HEK293 (cell line): ENCODE results near the gene CREBBP.

ENCODE experiments used
- CTCF ChIA-PET: fragments of 350-600 bp; formaldehyde crosslinking; extraction: SDS; loops from one replicate; lab custom pipeline; 2021; ENCODE audit warnings: antibody characterized with exemption; lab: Yijun Ruan, JAX
- POLR2A ChIA-PET: fragments of 300-600 bp; formaldehyde crosslinking; extraction: SDS; loops from one replicate; lab custom pipeline; 2020; ENCODE audit warnings: antibody characterized with exemption, inconsistent platforms; lab: Yijun Ruan, JAX
- H3K27ac ChIP-seq: fragments of 200-500 bp; sonication (Bioruptor generic); 2 replicates; pipeline ENCODE4 v1.5.1; 2014; ENCODE audit warnings: low read depth, low read length, control low read depth, inconsistent platforms; ENCODE audit errors: extremely low read depth
- H3K36me3 ChIP-seq, 2 experiments: fragments of 200-500 bp in 1 of 2; sonication (Bioruptor generic) in 1 of 2; 1 replicate in 1 of 2; 2 replicates in 1 of 2; pipeline ENCODE4 v1.5.1; 2014 to 2017; ENCODE audit warnings: inconsistent platforms in 2 of 2, low read length in 2 of 2; ENCODE audit not compliant: control insufficient read depth in 2 of 2, insufficient read depth in 1 of 2
- H3K4me1 ChIP-seq: fragments of 200-500 bp; sonication (Bioruptor generic); 2 replicates; pipeline ENCODE4 v1.5.1; 2014; ENCODE audit warnings: mild to moderate bottlenecking, low read length, inconsistent platforms; ENCODE audit not compliant: control insufficient read depth, insufficient read depth
- H3K4me3 ChIP-seq: 2 replicates; pipeline ENCODE4 v1.5.1; 2011; ENCODE audit warnings: low read depth, mild to moderate bottlenecking, control low read depth, low read length, moderate library complexity
- H3K9me3 ChIP-seq: fragments of 200-500 bp; sonication (Bioruptor generic); 2 replicates; pipeline ENCODE4 v1.5.1; 2014; ENCODE audit warnings: low read depth, low read length, inconsistent platforms; ENCODE audit not compliant: control insufficient read depth, insufficient read depth
- IKZF3 ChIP-seq: fragments of 450-650 bp; IDR thresholded peaks from 2 replicates; pipeline ENCODE4 v1.5.0; 2018; ENCODE audit warnings: missing biosample characterization, mild to moderate bottlenecking, missing genetic modification characterization, moderate library complexity
- REPIN1 ChIP-seq: fragments of 450-650 bp; formaldehyde crosslinking; IDR thresholded peaks from 2 replicates; pipeline ENCODE4 v1.5.1; 2017; ENCODE audit warnings: missing biosample characterization, missing genetic modification characterization, low read depth
- SP7 ChIP-seq: fragments of 450-650 bp; formaldehyde crosslinking; IDR thresholded peaks from 2 replicates; pipeline ENCODE4 v1.5.1; 2016; ENCODE audit warnings: missing biosample characterization, missing genetic modification characterization
- ZEB2 ChIP-seq: fragments of 450-650 bp; formaldehyde crosslinking; IDR thresholded peaks from 2 replicates; pipeline ENCODE4 v1.5.1; 2016; ENCODE audit warnings: missing biosample characterization, missing genetic modification characterization
- ZFP37 ChIP-seq: fragments of 450-650 bp; formaldehyde crosslinking; IDR thresholded peaks from 2 replicates; pipeline ENCODE4 v1.5.1; 2016; ENCODE audit warnings: missing biosample characterization, missing genetic modification characterization
- ZFP41 ChIP-seq: fragments of 450-650 bp; formaldehyde crosslinking; IDR thresholded peaks from 2 replicates; pipeline ENCODE4 v1.5.1; 2016; ENCODE audit warnings: missing biosample characterization, missing genetic modification characterization, borderline replicate concordance
- ZNF146 ChIP-seq: fragments of 450-650 bp; formaldehyde crosslinking; IDR thresholded peaks from 2 replicates; pipeline ENCODE4 v1.5.1; 2016; ENCODE audit warnings: missing biosample characterization, missing genetic modification characterization
- ZNF274 ChIP-seq, 2 experiments: fragments of 200-500 bp in 1 of 2; fragments of 450-650 bp in 1 of 2; sonication (Bioruptor generic) in 1 of 2; formaldehyde crosslinking in 1 of 2; IDR thresholded peaks; 2 replicates each; pipeline versions ENCODE4 v1.5.1 to v1.6.1; 2014 to 2016; ENCODE audit warnings: borderline replicate concordance in 1 of 2, inconsistent platforms in 1 of 2, low read length in 1 of 2, missing biosample characterization in 1 of 2, missing genetic modification characterization in 1 of 2
- ZNF302 ChIP-seq: fragments of 450-650 bp; formaldehyde crosslinking; IDR thresholded peaks from 2 replicates; pipeline ENCODE4 v1.5.1; 2016; ENCODE audit warnings: missing biosample characterization, missing genetic modification characterization, low read depth
- ZNF501 ChIP-seq: fragments of 450-650 bp; formaldehyde crosslinking; IDR thresholded peaks from 2 replicates; pipeline ENCODE4 v1.5.1; 2016; ENCODE audit warnings: missing biosample characterization, missing genetic modification characterization
- ZNF548 ChIP-seq: fragments of 450-650 bp; formaldehyde crosslinking; IDR thresholded peaks from 2 replicates; pipeline ENCODE4 v1.5.1; 2016; ENCODE audit warnings: missing biosample characterization, missing genetic modification characterization
- ZNF654 ChIP-seq: fragments of 450-650 bp; formaldehyde crosslinking; IDR thresholded peaks from 2 replicates; pipeline ENCODE4 v1.5.1; 2016; ENCODE audit warnings: low read depth, missing biosample characterization, missing genetic modification characterization
- TF ChIP-seq, protein P1 (sequence below): fragments of 450-650 bp; formaldehyde crosslinking; IDR thresholded peaks from 2 replicates; pipeline ENCODE4 v1.5.1; 2016; ENCODE audit warnings: missing biosample characterization, missing genetic modification characterization
- TF ChIP-seq, protein P2 (sequence below): fragments of 450-650 bp; formaldehyde crosslinking; IDR thresholded peaks from 2 replicates; pipeline ENCODE4; 2016; ENCODE audit warnings: missing biosample characterization, missing genetic modification characterization
- TF ChIP-seq, protein P3 (sequence below): fragments of 450-650 bp; formaldehyde crosslinking; IDR thresholded peaks from 2 replicates; pipeline ENCODE4 v1.5.1; 2017; ENCODE audit warnings: missing biosample characterization, mild to moderate bottlenecking, missing genetic modification characterization, moderate library complexity
- TF ChIP-seq, protein P4 (sequence below): fragments of 450-650 bp; formaldehyde crosslinking; IDR thresholded peaks from 2 replicates; pipeline ENCODE4 v1.5.1; 2017; ENCODE audit warnings: missing biosample characterization, missing genetic modification characterization
- TF ChIP-seq, protein P5 (sequence below): fragments of 450-650 bp; formaldehyde crosslinking; IDR thresholded peaks from 2 replicates; pipeline ENCODE4 v1.5.1; 2016; ENCODE audit warnings: missing biosample characterization, missing genetic modification characterization
- TF ChIP-seq, protein P6 (sequence below): fragments of 450-650 bp; formaldehyde crosslinking; IDR thresholded peaks from 2 replicates; pipeline ENCODE4 v1.5.1; 2016; ENCODE audit warnings: missing biosample characterization, missing genetic modification characterization
- TF ChIP-seq, protein P7 (sequence below): fragments of 450-650 bp; formaldehyde crosslinking; IDR thresholded peaks from 2 replicates; pipeline ENCODE4 v1.5.1; 2016; ENCODE audit warnings: missing biosample characterization, missing genetic modification characterization, low read depth

Gene CREBBP

DNA sequence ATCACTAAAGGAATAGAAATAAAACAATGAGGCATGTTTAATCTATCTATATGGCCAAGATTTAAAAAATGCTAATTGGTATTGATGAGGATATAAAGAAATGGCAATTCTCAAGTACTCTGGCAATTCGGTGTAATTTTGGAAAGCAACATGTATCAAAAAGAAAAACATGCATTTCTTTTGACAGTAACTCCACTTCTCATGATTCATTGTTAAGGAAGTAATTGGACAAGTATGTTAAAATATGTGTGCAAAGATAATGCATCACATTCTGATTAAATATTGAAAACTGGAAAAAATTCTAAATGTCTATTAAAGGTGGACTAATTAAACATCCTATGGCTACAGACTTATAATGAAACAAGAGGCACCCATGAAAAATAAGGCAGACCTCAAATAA lies 81.2 kb downstream of the CREBBP start:
- Histone ChIP-seq H3K36me3 (peaks cover 0 to 3% of the 10 kb centered on the region in 2 experiments; a peak in 1 of 3 replicates), H3K4me3 (no peak overlapping the region), H3K4me1 (peaks cover 12% of the 10 kb centered on the region), H3K9me3 (no peaks in the 10 kb centered on the region), H3K27ac (no peak overlapping the region)
- TF ChIP-seq IKZF3: no peak
- TF ChIP-seq ZNF274 (IDR thresholded peaks at IDR 0.05; ENCODE audit: low read length): no peak
- no peak for TF ChIP-seq ZNF274 (tag by site-specific recombination; IDR thresholded peaks at IDR 0.05; ENCODE audit: borderline replicate concordance)
- no peak for TF ChIP-seq ZFP41
- TF ChIP-seq, protein P1, sequence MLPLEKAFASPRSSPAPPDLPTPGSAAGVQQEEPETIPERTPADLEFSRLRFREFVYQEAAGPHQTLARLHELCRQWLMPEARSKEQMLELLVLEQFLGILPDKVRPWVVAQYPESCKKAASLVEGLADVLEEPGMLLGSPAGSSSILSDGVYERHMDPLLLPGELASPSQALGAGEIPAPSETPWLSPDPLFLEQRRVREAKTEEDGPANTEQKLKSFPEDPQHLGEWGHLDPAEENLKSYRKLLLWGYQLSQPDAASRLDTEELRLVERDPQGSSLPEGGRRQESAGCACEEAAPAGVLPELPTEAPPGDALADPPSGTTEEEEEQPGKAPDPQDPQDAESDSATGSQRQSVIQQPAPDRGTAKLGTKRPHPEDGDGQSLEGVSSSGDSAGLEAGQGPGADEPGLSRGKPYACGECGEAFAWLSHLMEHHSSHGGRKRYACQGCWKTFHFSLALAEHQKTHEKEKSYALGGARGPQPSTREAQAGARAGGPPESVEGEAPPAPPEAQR (tag by site-specific recombination): no peak
- no peak for TF ChIP-seq SP7 (tag by site-specific recombination)
- TF ChIP-seq, protein P2, sequence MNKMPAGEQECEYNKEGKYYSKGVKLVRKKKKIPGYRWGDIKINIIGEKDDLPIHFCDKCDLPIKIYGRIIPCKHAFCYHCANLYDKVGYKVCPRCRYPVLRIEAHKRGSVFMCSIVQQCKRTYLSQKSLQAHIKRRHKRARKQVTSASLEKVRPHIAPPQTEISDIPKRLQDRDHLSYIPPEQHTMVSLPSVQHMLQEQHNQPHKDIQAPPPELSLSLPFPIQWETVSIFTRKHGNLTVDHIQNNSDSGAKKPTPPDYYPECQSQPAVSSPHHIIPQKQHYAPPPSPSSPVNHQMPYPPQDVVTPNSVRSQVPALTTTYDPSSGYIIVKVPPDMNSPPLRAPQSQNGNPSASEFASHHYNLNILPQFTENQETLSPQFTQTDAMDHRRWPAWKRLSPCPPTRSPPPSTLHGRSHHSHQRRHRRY (tag by site-specific recombination): no peak
- TF ChIP-seq, protein P3, sequence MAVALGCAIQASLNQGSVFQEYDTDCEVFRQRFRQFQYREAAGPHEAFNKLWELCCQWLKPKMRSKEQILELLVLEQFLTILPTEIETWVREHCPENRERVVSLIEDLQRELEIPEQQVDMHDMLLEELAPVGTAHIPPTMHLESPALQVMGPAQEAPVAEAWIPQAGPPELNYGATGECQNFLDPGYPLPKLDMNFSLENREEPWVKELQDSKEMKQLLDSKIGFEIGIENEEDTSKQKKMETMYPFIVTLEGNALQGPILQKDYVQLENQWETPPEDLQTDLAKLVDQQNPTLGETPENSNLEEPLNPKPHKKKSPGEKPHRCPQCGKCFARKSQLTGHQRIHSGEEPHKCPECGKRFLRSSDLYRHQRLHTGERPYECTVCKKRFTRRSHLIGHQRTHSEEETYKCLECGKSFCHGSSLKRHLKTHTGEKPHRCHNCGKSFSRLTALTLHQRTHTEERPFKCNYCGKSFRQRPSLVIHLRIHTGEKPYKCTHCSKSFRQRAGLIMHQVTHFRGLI (tag by site-specific recombination): no peak
- TF ChIP-seq, protein P4, sequence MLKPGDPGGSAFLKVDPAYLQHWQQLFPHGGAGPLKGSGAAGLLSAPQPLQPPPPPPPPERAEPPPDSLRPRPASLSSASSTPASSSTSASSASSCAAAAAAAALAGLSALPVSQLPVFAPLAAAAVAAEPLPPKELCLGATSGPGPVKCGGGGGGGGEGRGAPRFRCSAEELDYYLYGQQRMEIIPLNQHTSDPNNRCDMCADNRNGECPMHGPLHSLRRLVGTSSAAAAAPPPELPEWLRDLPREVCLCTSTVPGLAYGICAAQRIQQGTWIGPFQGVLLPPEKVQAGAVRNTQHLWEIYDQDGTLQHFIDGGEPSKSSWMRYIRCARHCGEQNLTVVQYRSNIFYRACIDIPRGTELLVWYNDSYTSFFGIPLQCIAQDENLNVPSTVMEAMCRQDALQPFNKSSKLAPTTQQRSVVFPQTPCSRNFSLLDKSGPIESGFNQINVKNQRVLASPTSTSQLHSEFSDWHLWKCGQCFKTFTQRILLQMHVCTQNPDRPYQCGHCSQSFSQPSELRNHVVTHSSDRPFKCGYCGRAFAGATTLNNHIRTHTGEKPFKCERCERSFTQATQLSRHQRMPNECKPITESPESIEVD: no peak
- TF ChIP-seq ZNF501 (tag by site-specific recombination): no peak
- TF ChIP-seq, protein P5, sequence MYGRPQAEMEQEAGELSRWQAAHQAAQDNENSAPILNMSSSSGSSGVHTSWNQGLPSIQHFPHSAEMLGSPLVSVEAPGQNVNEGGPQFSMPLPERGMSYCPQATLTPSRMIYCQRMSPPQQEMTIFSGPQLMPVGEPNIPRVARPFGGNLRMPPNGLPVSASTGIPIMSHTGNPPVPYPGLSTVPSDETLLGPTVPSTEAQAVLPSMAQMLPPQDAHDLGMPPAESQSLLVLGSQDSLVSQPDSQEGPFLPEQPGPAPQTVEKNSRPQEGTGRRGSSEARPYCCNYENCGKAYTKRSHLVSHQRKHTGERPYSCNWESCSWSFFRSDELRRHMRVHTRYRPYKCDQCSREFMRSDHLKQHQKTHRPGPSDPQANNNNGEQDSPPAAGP (tag by site-specific recombination): no peak
- no peak for TF ChIP-seq ZEB2 (tag by site-specific recombination)
- TF ChIP-seq ZNF654 (tag by site-specific recombination): no peak
- TF ChIP-seq ZNF146: no peak
- TF ChIP-seq ZFP37: no peak
- no peak for TF ChIP-seq ZNF548 (tag by site-specific recombination)
- TF ChIP-seq REPIN1 (tag by site-specific recombination): no peak
- TF ChIP-seq, protein P6, sequence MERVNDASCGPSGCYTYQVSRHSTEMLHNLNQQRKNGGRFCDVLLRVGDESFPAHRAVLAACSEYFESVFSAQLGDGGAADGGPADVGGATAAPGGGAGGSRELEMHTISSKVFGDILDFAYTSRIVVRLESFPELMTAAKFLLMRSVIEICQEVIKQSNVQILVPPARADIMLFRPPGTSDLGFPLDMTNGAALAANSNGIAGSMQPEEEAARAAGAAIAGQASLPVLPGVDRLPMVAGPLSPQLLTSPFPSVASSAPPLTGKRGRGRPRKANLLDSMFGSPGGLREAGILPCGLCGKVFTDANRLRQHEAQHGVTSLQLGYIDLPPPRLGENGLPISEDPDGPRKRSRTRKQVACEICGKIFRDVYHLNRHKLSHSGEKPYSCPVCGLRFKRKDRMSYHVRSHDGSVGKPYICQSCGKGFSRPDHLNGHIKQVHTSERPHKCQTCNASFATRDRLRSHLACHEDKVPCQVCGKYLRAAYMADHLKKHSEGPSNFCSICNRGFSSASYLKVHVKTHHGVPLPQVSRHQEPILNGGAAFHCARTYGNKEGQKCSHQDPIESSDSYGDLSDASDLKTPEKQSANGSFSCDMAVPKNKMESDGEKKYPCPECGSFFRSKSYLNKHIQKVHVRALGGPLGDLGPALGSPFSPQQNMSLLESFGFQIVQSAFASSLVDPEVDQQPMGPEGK (tag by site-specific recombination): no peak
- no peak for TF ChIP-seq ZNF302 (tag by site-specific recombination)
- TF ChIP-seq, protein P7, sequence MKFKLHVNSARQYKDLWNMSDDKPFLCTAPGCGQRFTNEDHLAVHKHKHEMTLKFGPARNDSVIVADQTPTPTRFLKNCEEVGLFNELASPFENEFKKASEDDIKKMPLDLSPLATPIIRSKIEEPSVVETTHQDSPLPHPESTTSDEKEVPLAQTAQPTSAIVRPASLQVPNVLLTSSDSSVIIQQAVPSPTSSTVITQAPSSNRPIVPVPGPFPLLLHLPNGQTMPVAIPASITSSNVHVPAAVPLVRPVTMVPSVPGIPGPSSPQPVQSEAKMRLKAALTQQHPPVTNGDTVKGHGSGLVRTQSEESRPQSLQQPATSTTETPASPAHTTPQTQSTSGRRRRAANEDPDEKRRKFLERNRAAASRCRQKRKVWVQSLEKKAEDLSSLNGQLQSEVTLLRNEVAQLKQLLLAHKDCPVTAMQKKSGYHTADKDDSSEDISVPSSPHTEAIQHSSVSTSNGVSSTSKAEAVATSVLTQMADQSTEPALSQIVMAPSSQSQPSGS (tag by site-specific recombination): no peak
- POLR2A ChIA-PET: no interaction called here
- CTCF ChIA-PET: interaction anchor here (1.2 kb wide), 1 partner anchor 72 kb away, joined by 3 read pairs; no protein-coding TSS in a partner anchor
